ES-I3 (cell line): ENCODE measurements around the gene AGXT.

Source experiments
- H3K36me3 ChIP-seq: 2 replicates; pipeline ENCODE4 v1.6.1; 2013; ENCODE audit warnings: mild to moderate bottlenecking, low read length, control low read depth, moderate library complexity; ENCODE audit not compliant: insufficient read depth
- H3K4me1 ChIP-seq: 2 replicates; pipeline ENCODE4 v1.6.1; 2013; ENCODE audit warnings: mild to moderate bottlenecking, control low read depth, low read length; ENCODE audit not compliant: insufficient read depth
- H3K9ac ChIP-seq: 2 replicates; pipeline ENCODE4 v1.6.1; 2013; ENCODE audit warnings: low read depth, mild to moderate bottlenecking, low read length, moderate library complexity
- H3K9me3 ChIP-seq: 2 replicates; pipeline ENCODE4 v1.6.1; 2013; ENCODE audit warnings: mild to moderate bottlenecking, low read length, moderate library complexity; ENCODE audit not compliant: control insufficient read depth, insufficient read depth

AGXT gene

GRCh38 chr2:240892925-240893324, 24.3 kb downstream of the AGXT start:
- no peaks in the 10 kb centered on the region for H3K9me3 ChIP-seq

DNA sequence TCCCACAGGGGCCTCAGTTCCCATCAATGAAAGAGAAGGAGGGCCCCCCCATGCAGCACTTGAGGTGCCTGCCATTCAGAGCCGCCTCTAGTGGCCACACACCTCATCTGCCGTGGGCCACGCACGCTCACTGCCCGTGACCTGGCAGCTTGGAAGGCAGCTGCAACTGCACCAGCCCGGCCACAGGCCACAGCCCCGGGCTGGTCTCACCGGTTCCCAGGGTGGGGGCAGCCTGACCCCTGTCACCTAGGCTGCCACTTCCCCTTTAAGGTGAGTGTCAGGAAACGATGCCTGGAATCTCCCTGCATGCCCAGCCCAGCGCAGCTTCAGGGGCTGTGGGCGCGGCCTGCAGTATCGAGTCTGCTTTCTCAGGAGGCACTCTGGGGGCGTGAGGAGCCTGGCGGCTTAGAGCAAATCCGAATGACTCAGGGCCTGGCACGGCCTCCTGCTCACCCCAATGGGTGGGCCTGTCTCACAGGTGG, 24.8 kb downstream of the AGXT start:
- Histone ChIP-seq H3K4me1 (peaks cover 7% of the 10 kb centered on the region; the same call in 1 of the 2 replicates), H3K9me3 (no peaks in the 10 kb centered on the region), H3K36me3 (no peaks in the 10 kb centered on the region), H3K9ac (no peak overlapping the region)

More at GRCh38 chr2:240892925-240893324, 24.3 kb downstream of the AGXT start:
- Histone ChIP-seq H3K4me1 (peaks cover 7% of the 10 kb centered on the region; the same call in 1 of the 2 replicates), H3K36me3 (no peaks in the 10 kb centered on the region), H3K9ac (no peak overlapping the region)

DNA sequence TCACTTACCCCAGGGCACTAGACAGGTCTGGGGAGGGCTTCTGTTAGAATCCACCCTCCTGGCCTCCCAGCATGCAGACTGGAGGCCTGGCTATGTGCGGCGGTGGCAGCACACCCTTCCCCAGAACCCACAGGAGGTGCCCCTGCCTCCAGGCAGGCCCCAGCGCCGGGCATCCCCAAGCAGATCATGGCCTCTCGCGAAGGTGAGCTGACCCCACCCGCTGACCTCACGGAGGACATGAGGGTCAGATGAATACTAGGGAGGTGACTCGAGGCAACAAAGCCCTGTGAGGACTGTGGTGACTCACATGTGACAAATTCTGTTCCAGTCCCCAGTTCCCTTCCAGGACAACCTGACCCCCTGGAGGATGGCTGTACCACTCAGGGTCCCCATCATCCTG, 25.4 kb downstream of the AGXT start:
- Histone ChIP-seq H3K36me3 (no peaks in the 10 kb centered on the region), H3K4me1 (peaks cover 7% of the 10 kb centered on the region; the same call in 1 of the 2 replicates), H3K9ac (no peak overlapping the region), H3K9me3 (no peaks in the 10 kb centered on the region)

DNA sequence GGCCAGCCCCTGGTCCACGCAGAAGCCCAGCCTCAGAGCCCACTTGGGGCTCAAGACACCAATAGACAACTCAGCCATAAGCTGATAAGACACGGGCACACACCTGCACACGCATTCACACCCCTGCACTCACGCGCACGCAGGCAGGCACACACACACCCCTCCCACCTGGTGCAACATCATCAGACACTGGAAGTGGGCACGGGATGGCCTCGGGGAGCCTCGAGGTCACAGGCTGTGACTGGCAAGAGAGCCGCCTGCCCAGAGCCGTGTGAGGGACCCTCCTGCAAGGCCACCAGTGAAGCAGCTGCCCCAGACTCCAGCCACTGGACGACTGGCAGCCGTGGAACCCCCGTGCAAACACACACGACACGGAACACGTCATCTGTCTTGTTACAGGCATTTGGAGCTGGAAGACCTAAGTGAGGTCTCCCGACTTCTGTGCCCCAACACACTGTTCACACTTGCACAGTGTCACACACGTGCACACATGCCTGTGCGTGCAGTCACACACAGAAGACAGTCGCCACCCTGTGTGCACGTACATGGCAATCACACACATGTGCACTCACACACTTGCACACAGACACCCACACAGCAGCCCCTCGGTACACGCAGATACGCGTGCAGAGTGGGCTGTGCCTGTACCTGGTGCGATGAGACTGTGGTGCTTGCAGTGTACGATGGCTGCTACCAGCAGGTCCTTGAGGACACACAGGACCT, 26.4 kb downstream of the AGXT start:
- H3K9ac ChIP-seq, result no peak overlapping the region
- no peaks in the 10 kb centered on the region for H3K9me3 ChIP-seq
- H3K4me1 ChIP-seq, result peaks cover 7% of the 10 kb centered on the region; the same call in 1 of the 2 replicates
- H3K36me3 ChIP-seq, result no peaks in the 10 kb centered on the region

DNA sequence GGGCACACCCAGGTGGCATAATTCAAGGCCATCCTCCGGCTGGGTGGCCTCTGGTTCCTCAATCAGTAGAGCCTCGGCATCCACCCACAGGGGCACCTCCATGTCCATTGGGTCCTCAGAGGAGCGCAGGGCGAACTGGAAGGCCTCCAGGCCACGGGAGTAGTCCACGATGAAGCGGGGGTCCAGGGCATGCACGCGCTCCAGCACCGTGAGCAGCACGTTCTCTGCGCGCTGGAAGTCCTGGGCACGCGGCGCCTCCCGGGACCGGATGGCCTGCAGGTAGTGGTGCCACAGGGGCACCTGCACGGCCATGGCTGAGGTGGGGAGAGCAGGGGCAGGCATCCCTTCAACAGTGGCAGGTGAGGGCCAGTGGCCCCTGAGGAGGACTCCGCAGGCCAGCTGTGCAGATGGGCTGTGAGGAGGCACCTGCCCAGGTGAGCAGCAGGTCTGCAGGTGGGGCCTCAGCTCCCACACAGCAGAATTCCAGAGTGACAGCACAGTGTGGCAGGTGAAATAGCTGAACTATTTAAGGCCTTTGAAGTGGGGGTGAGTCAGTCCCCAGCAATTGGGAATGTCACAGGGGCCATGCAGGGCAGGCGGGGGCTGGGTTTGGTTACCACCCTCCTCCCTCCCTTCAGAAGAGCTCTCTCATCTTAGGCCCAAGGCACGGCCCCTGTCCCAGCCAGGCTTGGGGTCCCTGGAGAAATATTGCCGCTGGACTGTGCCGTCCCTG, 27.2 kb downstream of the AGXT start, which contains the start of gene MAB21L4:
Gene MAB21L4, minus strand, starts transcription at position 501 of the 733 bp plus-strand sequence. Its CDS starts 159 bp downstream, at position 342.
- Histone ChIP-seq H3K4me1 (peaks cover 7% of the 10 kb centered on the region; the same call in 1 of the 2 replicates), H3K9ac (no peak within 1 kb of the TSS), H3K36me3 (no peaks in the 10 kb centered on the region), H3K9me3 (no peaks in the 10 kb centered on the region; the same call in 1 of the 2 replicates)

- Histone ChIP-seq H3K9me3 (peaks cover 3% of the 10 kb centered on the region; the same call in 1 of the 2 replicates), H3K9ac (no peak overlapping the region), H3K36me3 (no peaks in the 10 kb centered on the region), H3K4me1 (peaks cover 7% of the 10 kb centered on the region; the same call in 1 of the 2 replicates)
These were observed 27.8 kb downstream of the AGXT start for GRCh38 chr2:240896394-240896793.

DNA sequence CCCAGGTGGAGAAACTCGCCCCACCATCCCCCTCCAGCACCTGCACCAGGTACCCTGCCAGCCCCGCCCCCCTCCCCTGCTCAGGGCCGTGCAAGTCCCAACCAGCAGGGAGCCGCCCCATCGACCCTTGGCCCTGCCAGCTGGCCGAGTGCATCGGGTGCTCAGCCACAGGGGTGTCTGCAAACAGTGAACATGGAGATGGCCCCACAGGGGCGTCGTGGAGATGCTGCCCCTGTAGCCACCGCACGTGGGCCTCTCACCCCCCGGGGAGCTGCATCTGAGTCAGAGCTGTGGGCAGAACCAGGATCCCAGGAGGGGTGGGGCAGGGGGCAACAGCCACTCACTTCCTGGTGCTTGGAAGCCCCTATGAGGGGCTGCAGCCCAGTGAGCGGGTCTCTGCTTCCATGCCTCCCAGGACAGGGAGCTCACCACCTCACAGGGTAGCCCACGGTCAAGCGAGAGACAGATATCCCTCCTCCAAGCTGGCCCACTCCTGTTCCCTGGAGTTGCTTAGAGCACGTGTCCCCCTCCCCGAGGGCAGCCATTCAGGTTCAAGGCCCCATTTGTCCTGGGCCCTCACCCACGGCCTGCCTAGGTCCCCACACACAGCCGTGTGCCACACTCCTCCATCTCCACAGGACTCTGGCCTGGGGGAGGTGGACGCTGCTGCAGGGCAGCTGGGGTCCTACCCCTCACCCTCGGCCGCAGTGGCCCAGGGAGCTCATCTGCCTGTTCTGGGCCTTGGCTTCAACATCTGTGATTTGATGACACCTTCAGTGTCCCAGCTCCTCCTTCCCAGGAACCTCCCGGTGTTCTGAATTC, 28.5 kb downstream of the AGXT start:
- Histone ChIP-seq H3K9me3 (peaks cover 3% of the 10 kb centered on the region; the same call in 1 of the 2 replicates), H3K36me3 (no peaks in the 10 kb centered on the region), H3K4me1 (peaks cover 7% of the 10 kb centered on the region; the same call in 1 of the 2 replicates), H3K9ac (no peak overlapping the region)

GRCh38 chr2:240898108-240898730, 29.6 kb downstream of the AGXT start:
- no peaks in the 10 kb centered on the region for H3K36me3 ChIP-seq
- peaks cover 3% of the 10 kb centered on the region; the same call in 1 of the 2 replicates for H3K9me3 ChIP-seq
- H3K9ac ChIP-seq, result no peak overlapping the region
- H3K4me1 ChIP-seq, result peaks cover 7% of the 10 kb centered on the region; the same call in 1 of the 2 replicates

DNA sequence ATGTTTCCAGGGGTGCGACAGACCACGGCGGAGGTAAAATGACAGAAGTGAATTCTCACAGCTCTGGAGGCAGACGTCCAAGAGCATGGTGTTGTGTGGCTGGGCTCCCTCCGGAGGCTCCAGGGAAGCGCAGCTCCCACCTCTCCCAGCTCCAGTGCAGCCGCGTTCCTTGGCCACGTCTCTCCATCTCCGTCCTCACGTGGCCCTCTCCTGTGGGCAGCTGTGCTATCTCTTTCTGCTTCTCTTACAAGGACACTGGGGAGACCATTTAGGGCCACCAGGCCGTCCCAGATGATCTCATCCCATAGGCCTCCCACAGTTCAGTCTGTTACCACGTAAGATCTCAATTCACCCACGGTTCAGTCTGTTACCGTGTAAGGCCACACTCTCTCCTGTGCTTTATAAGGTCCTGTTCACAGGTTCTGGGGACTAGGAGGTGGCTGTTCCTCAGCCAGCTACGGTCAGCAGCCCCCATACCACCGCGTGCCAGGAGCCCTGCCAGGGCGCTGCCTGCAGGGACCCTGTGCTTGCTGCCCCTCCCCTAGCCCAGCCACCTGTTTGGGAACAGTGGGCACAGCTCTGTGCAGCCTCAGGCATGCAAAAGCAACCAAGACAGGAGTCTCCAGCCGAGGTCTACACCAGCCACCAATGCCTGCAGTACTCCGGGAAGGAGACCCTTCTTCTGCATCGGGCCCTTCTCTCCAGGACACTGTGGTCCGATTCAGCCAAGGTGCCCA, 30.3 kb downstream of the AGXT start:
- Histone ChIP-seq H3K36me3 (no peaks in the 10 kb centered on the region), H3K9me3 (peaks cover 3% of the 10 kb centered on the region; the same call in 1 of the 2 replicates), H3K9ac (no peak overlapping the region), H3K4me1 (peaks cover 2% of the 10 kb centered on the region; the same call in 1 of the 2 replicates)

DNA sequence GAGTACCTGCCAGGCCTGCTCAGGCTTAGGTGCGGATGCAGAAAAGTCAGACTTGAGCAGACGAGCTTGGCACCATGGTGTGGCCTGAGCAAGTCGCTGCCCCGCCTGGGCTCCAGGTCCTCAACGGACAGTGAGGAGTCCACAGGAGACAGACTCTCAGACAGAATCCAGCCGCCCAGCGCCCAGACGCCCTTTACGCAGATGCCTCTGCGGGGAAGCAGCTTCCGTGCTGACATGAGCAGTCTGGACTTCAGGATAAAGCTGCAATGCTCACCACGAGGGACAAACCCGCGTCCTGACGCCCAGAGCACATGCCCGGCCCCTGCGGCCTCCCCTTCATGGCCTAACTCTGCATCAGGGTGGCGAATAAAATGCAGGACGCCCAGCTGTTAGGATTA, 30.8 kb downstream of the AGXT start:
- Histone ChIP-seq H3K4me1 (no peaks in the 10 kb centered on the region; the same call in 1 of the 2 replicates), H3K36me3 (no peaks in the 10 kb centered on the region)

GRCh38 chr2:240900141-240900860, 31.7 kb downstream of the AGXT start:
- Histone ChIP-seq H3K9me3 (peaks cover 3% of the 10 kb centered on the region; the same call in 1 of the 2 replicates), H3K4me1 (no peaks in the 10 kb centered on the region; the same call in 1 of the 2 replicates), H3K36me3 (no peaks in the 10 kb centered on the region), H3K9ac (no peak overlapping the region)

More for the DNA sequence above, 30.8 kb downstream of the AGXT start:
- H3K9ac ChIP-seq, result no peak overlapping the region
- H3K9me3 ChIP-seq, result peaks cover 3% of the 10 kb centered on the region; the same call in 1 of the 2 replicates

DNA sequence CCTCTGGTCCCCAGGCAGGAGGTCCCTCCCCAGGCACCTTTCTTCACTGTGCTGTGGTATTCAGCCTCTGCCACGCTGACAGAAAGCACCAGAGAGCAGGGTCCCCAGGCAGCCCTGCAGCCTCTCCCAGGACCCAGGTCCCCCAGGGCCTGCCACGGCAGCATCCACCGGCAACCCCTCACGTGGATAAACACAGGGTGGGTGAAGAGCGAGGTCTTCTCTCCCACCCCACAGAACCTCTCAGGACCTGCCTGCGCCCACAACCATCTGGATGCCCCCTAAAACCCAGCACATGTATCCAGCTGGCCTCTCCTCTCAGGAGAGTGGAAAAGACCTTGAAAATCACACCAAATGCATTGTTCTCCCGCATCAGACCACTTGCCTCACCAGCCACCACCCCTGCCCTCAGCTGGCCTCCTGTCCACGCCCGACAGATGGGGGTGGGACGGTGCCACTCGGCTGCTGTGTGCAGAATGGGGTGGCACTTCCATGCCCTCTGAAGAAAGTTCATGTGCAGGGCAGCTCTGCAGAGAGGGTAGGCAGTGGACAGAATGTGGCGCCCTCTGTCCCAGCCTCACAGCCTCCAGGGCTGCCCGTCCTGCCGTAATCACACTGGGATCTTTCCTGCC, 33.5 kb downstream of the AGXT start:
- Histone ChIP-seq H3K4me1 (no peaks in the 10 kb centered on the region; the same call in 1 of the 2 replicates), H3K9ac (no peak overlapping the region), H3K9me3 (peaks cover 3% of the 10 kb centered on the region; the same call in 1 of the 2 replicates), H3K36me3 (no peaks in the 10 kb centered on the region)
